Loucy (cell line): Measurements from ENCODE around the gene EXOSC3.
A peak's percentile ranks its signal among the peaks of the same experiment; 100 is the strongest.

ENCODE experiments used
- H2AFZ ChIP-seq: fragments of 200-600 bp; sonication (generic); 2 replicates; pipeline ENCODE4 v1.6.0; 2016; ENCODE audit warnings: antibody characterized with exemption, mild to moderate bottlenecking, low read length, moderate library complexity
- H3F3A ChIP-seq: fragments of 200-600 bp; 2 replicates; pipeline ENCODE4 v1.6.0; 2016; ENCODE audit warnings: antibody characterized with exemption, low read depth, mild to moderate bottlenecking
- H3K27me3 ChIP-seq: fragments of 200-600 bp; sonication (generic); 2 replicates; pipeline ENCODE4 v1.6.1; 2014; ENCODE audit warnings: low read length, mild to moderate bottlenecking; ENCODE audit not compliant: insufficient read depth, poor library complexity, severe bottlenecking
- H3K36me3 ChIP-seq: fragments of 200-600 bp; sonication (generic); 2 replicates; pipeline ENCODE4 v1.6.1; 2016; ENCODE audit warnings: low read length; ENCODE audit not compliant: insufficient read depth
- H3K4me1 ChIP-seq: fragments of 200-600 bp; sonication (generic); 2 replicates; pipeline ENCODE4 v1.5.1; 2014; ENCODE audit warnings: low read length, mild to moderate bottlenecking; ENCODE audit not compliant: insufficient read depth, poor library complexity, severe bottlenecking
- H3K4me2 ChIP-seq: fragments of 200-600 bp; sonication (generic); 2 replicates; pipeline ENCODE4 v1.6.0; 2014; ENCODE audit warnings: antibody characterized with exemption, low read length, low read depth, mild to moderate bottlenecking; ENCODE audit not compliant: poor library complexity, severe bottlenecking
- H3K4me3 ChIP-seq: fragments of 200-600 bp; sonication (generic); 2 replicates; pipeline ENCODE4 v1.5.1; 2014; ENCODE audit warnings: low read length, mild to moderate bottlenecking, mixed read lengths; ENCODE audit not compliant: poor library complexity, severe bottlenecking
- H3K79me2 ChIP-seq: fragments of 200-600 bp; sonication (generic); 2 replicates; pipeline ENCODE4 v1.6.1; 2014; ENCODE audit warnings: low read length; ENCODE audit not compliant: insufficient read depth
- H3K9ac ChIP-seq: fragments of 200-600 bp; sonication (generic); 2 replicates; pipeline ENCODE4 v1.6.0; 2014; ENCODE audit warnings: mild to moderate bottlenecking, low read depth, low read length, moderate library complexity; ENCODE audit not compliant: poor library complexity, severe bottlenecking
- H3K9me2 ChIP-seq: fragments of 200-600 bp; sonication (generic); replicated peaks from 2 replicates; pipeline ENCODE4 v1.6.1; 2016; ENCODE audit warnings: low read depth, low read length, mixed read lengths
- H3K9me3 ChIP-seq: fragments of 200-600 bp; sonication (generic); 2 replicates; pipeline ENCODE4 v1.6.1; 2014; ENCODE audit warnings: mild to moderate bottlenecking, antibody characterized with exemption, low read length, low read depth; ENCODE audit not compliant: insufficient read depth
- H4K20me1 ChIP-seq: fragments of 200-600 bp; sonication (generic); 2 replicates; pipeline ENCODE4 v1.6.0; 2014; ENCODE audit warnings: antibody characterized with exemption, low read length, mild to moderate bottlenecking; ENCODE audit not compliant: insufficient read depth, poor library complexity, severe bottlenecking
- CTCF ChIP-seq: fragments of 200-600 bp; sonication (generic); conservative IDR thresholded peaks from 2 replicates; pipeline ENCODE4 v1.5.1; 2014; ENCODE audit warnings: mild to moderate bottlenecking, antibody characterized with exemption, low read length
- EZH2phosphoT487 ChIP-seq: fragments of 200-600 bp; IDR thresholded peaks from 2 replicates; pipeline ENCODE4 v1.6.1; 2018; ENCODE audit warnings: antibody characterized with exemption, mild to moderate bottlenecking, moderate library complexity, borderline replicate concordance

Gene EXOSC3

GRCh38 chr9:37798677-37799076 is 13.8 kb upstream of the EXOSC3 start:
- Histone ChIP-seq H4K20me1 (peaks cover 28% of the 10 kb centered on the region), H3F3A (no peaks in the 10 kb centered on the region), H3K27me3 (peaks cover 35% of the 10 kb centered on the region), H3K9me2 (no peaks in the 10 kb centered on the region), H3K4me2 (peak overlapping the region; percentile 11), H3K79me2 (peaks cover 29% of the 10 kb centered on the region), H3K9me3 (no peaks in the 10 kb centered on the region), H3K9ac (no peak overlapping the region), H3K36me3 (no peaks in the 10 kb centered on the region), H3K4me1 (peaks cover 22% of the 10 kb centered on the region), H3K4me3 (no peak overlapping the region), H2AFZ (no peak overlapping the region)
- TF ChIP-seq CTCF: no peak
- TF ChIP-seq EZH2phosphoT487: no peak

- Histone ChIP-seq H3K9me3 (no peaks in the 10 kb centered on the region), H3K9me2 (no peaks in the 10 kb centered on the region), H3K36me3 (no peaks in the 10 kb centered on the region)
Observed at GRCh38 chr9:37796232-37796631, 11.4 kb upstream of the EXOSC3 start.

GRCh38 chr9:37792122-37792521 is 7.3 kb upstream of the EXOSC3 start:
- Histone ChIP-seq H3K9ac (no peak overlapping the region), H3K9me3 (no peaks in the 10 kb centered on the region), H3K9me2 (no peaks in the 10 kb centered on the region), H3K27me3 (peaks cover 100% of the 10 kb centered on the region), H3K4me3 (no peak overlapping the region), H3K36me3 (no peaks in the 10 kb centered on the region), H3K79me2 (no peaks in the 10 kb centered on the region), H3F3A (no peaks in the 10 kb centered on the region), H3K4me2 (no peak overlapping the region), H2AFZ (no peak overlapping the region), H4K20me1 (no peaks in the 10 kb centered on the region), H3K4me1 (no peaks in the 10 kb centered on the region)
- no peak for TF ChIP-seq CTCF
- TF ChIP-seq EZH2phosphoT487: no peak

More at GRCh38 chr9:37796232-37796631, 11.4 kb upstream of the EXOSC3 start:
- Histone ChIP-seq H3K4me1 (peaks cover 5% of the 10 kb centered on the region), H3K4me2 (no peak overlapping the region), H3K27me3 (peaks cover 60% of the 10 kb centered on the region), H3K79me2 (peaks cover 6% of the 10 kb centered on the region), H3F3A (no peaks in the 10 kb centered on the region), H3K4me3 (no peak overlapping the region), H3K9ac (no peak overlapping the region), H4K20me1 (peaks cover 5% of the 10 kb centered on the region), H2AFZ (no peak overlapping the region)
- TF ChIP-seq EZH2phosphoT487 (no peak), CTCF (no peak)
